ENCODE data around the gene WSCD2.

WSCD2 gene

DNA sequence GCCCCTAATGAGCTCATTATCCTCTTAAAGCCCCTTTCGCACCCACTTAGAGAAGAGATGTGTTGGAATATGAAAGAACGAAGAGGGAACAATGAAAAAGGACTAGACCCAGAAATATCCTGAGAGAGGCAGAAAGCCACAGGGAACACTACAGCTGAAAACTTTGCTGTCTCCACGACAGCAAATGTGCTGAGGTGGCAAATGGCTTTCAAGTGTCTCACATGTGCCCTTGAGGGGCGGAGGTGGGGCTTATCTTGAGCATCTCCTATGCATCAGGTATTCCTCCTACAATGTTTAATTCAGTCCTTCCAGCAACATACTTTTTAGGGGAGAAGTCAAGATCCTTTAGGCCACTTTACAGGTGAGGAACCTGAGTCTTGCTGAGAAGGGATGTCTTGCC, 62.9 kb downstream of the WSCD2 start:
- H3K9ac ChIP-seq (ENCODE audit: low read depth, low read length), result no peak overlapping the region
- no peaks in the 10 kb centered on the region for H3K4me1 ChIP-seq (ENCODE audit: insufficient read depth, low read length)
- DNase-seq, result no peak
- ATAC-seq (ENCODE audit: insufficient read depth, low read depth), result no peak
- H3K27me3 ChIP-seq (ENCODE audit: insufficient read depth, low read length, poor library complexity), result no peaks in the 10 kb centered on the region
- H3K4me2 ChIP-seq (ENCODE audit: insufficient read depth, low read length), result no peak overlapping the region
- H3K9me3 ChIP-seq (ENCODE audit: insufficient read depth, low read length, severe bottlenecking), result no peaks in the 10 kb centered on the region
- no peak overlapping the region for H2AFZ ChIP-seq (ENCODE audit: low read depth, low read length)
- H3K27ac ChIP-seq (ENCODE audit: low read length), result no peak overlapping the region
- no peak for TF ChIP-seq EZH2 (IDR thresholded peaks at IDR 0.05; ENCODE audit: borderline replicate concordance, low read depth, low read length, severe bottlenecking)
- TF ChIP-seq, protein P1, sequence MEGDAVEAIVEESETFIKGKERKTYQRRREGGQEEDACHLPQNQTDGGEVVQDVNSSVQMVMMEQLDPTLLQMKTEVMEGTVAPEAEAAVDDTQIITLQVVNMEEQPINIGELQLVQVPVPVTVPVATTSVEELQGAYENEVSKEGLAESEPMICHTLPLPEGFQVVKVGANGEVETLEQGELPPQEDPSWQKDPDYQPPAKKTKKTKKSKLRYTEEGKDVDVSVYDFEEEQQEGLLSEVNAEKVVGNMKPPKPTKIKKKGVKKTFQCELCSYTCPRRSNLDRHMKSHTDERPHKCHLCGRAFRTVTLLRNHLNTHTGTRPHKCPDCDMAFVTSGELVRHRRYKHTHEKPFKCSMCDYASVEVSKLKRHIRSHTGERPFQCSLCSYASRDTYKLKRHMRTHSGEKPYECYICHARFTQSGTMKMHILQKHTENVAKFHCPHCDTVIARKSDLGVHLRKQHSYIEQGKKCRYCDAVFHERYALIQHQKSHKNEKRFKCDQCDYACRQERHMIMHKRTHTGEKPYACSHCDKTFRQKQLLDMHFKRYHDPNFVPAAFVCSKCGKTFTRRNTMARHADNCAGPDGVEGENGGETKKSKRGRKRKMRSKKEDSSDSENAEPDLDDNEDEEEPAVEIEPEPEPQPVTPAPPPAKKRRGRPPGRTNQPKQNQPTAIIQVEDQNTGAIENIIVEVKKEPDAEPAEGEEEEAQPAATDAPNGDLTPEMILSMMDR (IDR thresholded peaks at IDR 0.05; ENCODE audit: borderline replicate concordance, extremely low read depth, low read length, poor library complexity, severe bottlenecking), result no peak
- H3K36me3 ChIP-seq (ENCODE audit: insufficient read depth, low read length), result no peaks in the 10 kb centered on the region
- no peak overlapping the region for H3K4me3 ChIP-seq (ENCODE audit: low read depth in 1 of 2, low read length in 2 of 2)
- H3K79me2 ChIP-seq (ENCODE audit: insufficient read depth, low read length), result no peaks in the 10 kb centered on the region
- H4K20me1 ChIP-seq (ENCODE audit: insufficient read depth, low read length), result 0 out of 2 replicates have a peak, but pooled peaks cover 2% of the 10 kb centered on the region

DNA sequence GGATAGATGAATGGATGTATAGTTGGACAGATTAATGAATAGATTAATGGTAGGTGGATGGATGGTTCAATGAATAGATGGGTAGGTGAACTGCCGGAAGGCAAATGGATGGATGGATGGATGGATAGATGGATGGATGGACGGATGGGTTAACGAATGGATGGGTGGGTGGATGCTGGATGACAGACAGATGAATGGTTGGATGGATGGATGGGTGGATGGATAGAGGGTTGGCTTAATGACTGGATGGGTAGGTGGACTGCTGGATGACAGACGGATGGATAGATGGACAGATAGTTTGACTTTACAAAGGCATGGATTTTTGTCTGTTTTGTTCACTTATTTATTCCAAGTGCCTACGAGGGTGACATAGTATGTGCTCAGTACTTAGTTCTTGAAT, 64.4 kb downstream of the WSCD2 start:
- Histone ChIP-seq H3K27ac (ENCODE audit: low read length) (no peak overlapping the region), H3K27me3 (ENCODE audit: insufficient read depth, low read length, poor library complexity) (no peaks in the 10 kb centered on the region), H3K4me2 (ENCODE audit: insufficient read depth, low read length) (no peak overlapping the region), H2AFZ (ENCODE audit: low read depth, low read length) (no peak overlapping the region), H3K79me2 (ENCODE audit: insufficient read depth, low read length) (no peaks in the 10 kb centered on the region), H3K9me3 (ENCODE audit: insufficient read depth, low read length, severe bottlenecking) (no peaks in the 10 kb centered on the region), H3K4me3 (ENCODE audit: low read depth in 1 of 2, low read length in 2 of 2) (no peak overlapping the region), H3K4me1 (ENCODE audit: insufficient read depth, low read length) (no peaks in the 10 kb centered on the region), H4K20me1 (ENCODE audit: insufficient read depth, low read length) (0 out of 2 replicates have a peak, but pooled peaks cover 2% of the 10 kb centered on the region), H3K9ac (ENCODE audit: low read depth, low read length) (no peak overlapping the region), H3K36me3 (ENCODE audit: insufficient read depth, low read length) (no peaks in the 10 kb centered on the region)
- ATAC-seq (ENCODE audit: insufficient read depth, low read depth) (no peak), DNase-seq (no peak)
- TF ChIP-seq, protein P1 (IDR thresholded peaks at IDR 0.05; ENCODE audit: borderline replicate concordance, extremely low read depth, low read length, poor library complexity, severe bottlenecking), result no peak
- TF ChIP-seq EZH2 (IDR thresholded peaks at IDR 0.05; ENCODE audit: borderline replicate concordance, low read depth, low read length, severe bottlenecking), result no peak

DNA sequence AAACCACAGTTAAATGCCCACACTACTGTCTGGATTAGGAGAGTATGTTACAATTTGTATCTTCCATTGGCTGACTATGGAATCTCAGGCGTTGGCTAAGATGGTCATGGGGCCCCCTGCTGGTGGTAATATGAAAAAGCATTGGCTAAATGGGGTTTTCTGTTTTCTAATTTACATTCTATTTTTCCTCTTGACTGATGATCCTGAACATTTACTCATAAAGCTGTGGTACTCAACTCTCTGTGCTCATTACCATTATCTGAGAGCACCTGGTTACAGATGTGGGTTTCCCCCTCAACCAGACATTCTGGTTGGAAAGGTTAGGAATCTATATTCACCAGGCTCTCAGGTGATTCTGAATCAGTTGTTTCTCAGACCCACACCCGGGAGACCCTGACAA, 64.8 kb downstream of the WSCD2 start:
- H3K27me3 ChIP-seq (ENCODE audit: insufficient read depth, low read length, poor library complexity), result no peaks in the 10 kb centered on the region
- ATAC-seq (ENCODE audit: insufficient read depth, low read depth) (no peak), DNase-seq (peak; percentile 22)
- no peak overlapping the region for H3K27ac ChIP-seq (ENCODE audit: low read length)
- H3K4me1 ChIP-seq (ENCODE audit: insufficient read depth, low read length), result no peaks in the 10 kb centered on the region
- H2AFZ ChIP-seq (ENCODE audit: low read depth, low read length), result no peak overlapping the region
- no peaks in the 10 kb centered on the region for H3K79me2 ChIP-seq (ENCODE audit: insufficient read depth, low read length)
- no peaks in the 10 kb centered on the region for H3K9me3 ChIP-seq (ENCODE audit: insufficient read depth, low read length, severe bottlenecking)
- no peak overlapping the region for H3K9ac ChIP-seq (ENCODE audit: low read depth, low read length)
- no peak overlapping the region for H3K4me3 ChIP-seq (ENCODE audit: low read depth in 1 of 2, low read length in 2 of 2)
- H4K20me1 ChIP-seq (ENCODE audit: insufficient read depth, low read length), result 0 out of 2 replicates have a peak, but pooled peaks cover 2% of the 10 kb centered on the region
- no peak overlapping the region for H3K4me2 ChIP-seq (ENCODE audit: insufficient read depth, low read length)
- no peaks in the 10 kb centered on the region for H3K36me3 ChIP-seq (ENCODE audit: insufficient read depth, low read length)
- TF ChIP-seq, protein P1 (IDR thresholded peaks at IDR 0.05; ENCODE audit: borderline replicate concordance, extremely low read depth, low read length, poor library complexity, severe bottlenecking), result peak; percentile 70
- no peak for TF ChIP-seq EZH2 (IDR thresholded peaks at IDR 0.05; ENCODE audit: borderline replicate concordance, low read depth, low read length, severe bottlenecking)

DNA sequence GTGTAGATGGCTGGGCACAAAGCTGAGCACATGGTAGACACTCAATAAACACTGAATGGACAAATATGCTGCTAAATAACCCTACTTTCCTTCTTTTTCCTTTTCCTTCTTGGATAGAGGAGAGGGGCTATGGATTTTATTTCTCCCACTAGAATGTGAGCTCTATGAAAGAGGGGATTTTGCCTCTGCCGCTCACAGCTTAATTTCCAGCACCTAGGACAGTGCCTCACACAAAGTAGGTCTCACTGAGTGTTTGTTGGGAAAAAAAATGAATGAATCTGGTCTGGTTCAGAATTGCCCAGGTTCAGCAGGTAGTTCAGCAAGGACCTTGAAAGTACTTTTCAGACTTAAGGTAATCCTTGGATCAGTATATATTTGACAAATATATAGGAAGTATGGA, 65.5 kb downstream of the WSCD2 start:
- H3K9ac ChIP-seq (ENCODE audit: low read depth, low read length), result no peak overlapping the region
- TF ChIP-seq EZH2 (IDR thresholded peaks at IDR 0.05; ENCODE audit: borderline replicate concordance, low read depth, low read length, severe bottlenecking), result no peak
- TF ChIP-seq, protein P1 (IDR thresholded peaks at IDR 0.05; ENCODE audit: borderline replicate concordance, extremely low read depth, low read length, poor library complexity, severe bottlenecking), result no peak
- H3K36me3 ChIP-seq (ENCODE audit: insufficient read depth, low read length), result no peaks in the 10 kb centered on the region
- no peaks in the 10 kb centered on the region for H3K27me3 ChIP-seq (ENCODE audit: insufficient read depth, low read length, poor library complexity)
- H3K4me3 ChIP-seq (ENCODE audit: low read depth in 1 of 2, low read length in 2 of 2), result no peak overlapping the region
- ATAC-seq (ENCODE audit: insufficient read depth, low read depth) (no peak), DNase-seq (peak; percentile 14)
- no peaks in the 10 kb centered on the region for H3K79me2 ChIP-seq (ENCODE audit: insufficient read depth, low read length)
- 0 out of 2 replicates have a peak, but pooled peaks cover 2% of the 10 kb centered on the region for H4K20me1 ChIP-seq (ENCODE audit: insufficient read depth, low read length)
- H3K4me2 ChIP-seq (ENCODE audit: insufficient read depth, low read length), result no peak overlapping the region
- no peak overlapping the region for H2AFZ ChIP-seq (ENCODE audit: low read depth, low read length)
- H3K4me1 ChIP-seq (ENCODE audit: insufficient read depth, low read length), result no peaks in the 10 kb centered on the region
- H3K27ac ChIP-seq (ENCODE audit: low read length), result no peak overlapping the region
- no peaks in the 10 kb centered on the region for H3K9me3 ChIP-seq (ENCODE audit: insufficient read depth, low read length, severe bottlenecking)
